PFSK-1 (cell line): Measurements from ENCODE around the gene RAB3IL1.

Experiments used
- FOXP2 ChIP-seq: optimal IDR thresholded peaks from 2 replicates; pipeline ENCODE3; 2011; ENCODE audit warnings: borderline replicate concordance, control low read depth, inconsistent platforms; ENCODE audit not compliant: insufficient read depth; ENCODE audit errors: extremely low read length, extremely low read depth
- POLR2AphosphoS5 ChIP-seq: IDR thresholded peaks from 2 replicates; pipeline ENCODE4 v1.6.1; 2012; ENCODE audit warnings: low read depth, mild to moderate bottlenecking, control low read depth, low read length, moderate library complexity
- REST ChIP-seq, 2 experiments: IDR thresholded peaks; 2 replicates each; pipeline versions ENCODE4 v1.6.1 to v1.8.0; 2011 to 2012; ENCODE audit warnings: low read depth in 2 of 2, low read length in 2 of 2, control low read depth in 1 of 2, inconsistent platforms in 1 of 2, mild to moderate bottlenecking in 1 of 2, moderate library complexity in 1 of 2; ENCODE audit not compliant: insufficient read depth in 1 of 2
- SIN3A ChIP-seq: IDR thresholded peaks from 2 replicates; pipeline ENCODE4 v1.6.1; 2012; ENCODE audit warnings: mild to moderate bottlenecking, low read length, moderate library complexity, borderline replicate concordance; ENCODE audit not compliant: insufficient read depth
- TAF1 ChIP-seq: IDR thresholded peaks from 2 replicates; pipeline ENCODE4 v1.6.1; 2012; ENCODE audit warnings: low read length, control low read depth, borderline replicate concordance; ENCODE audit not compliant: insufficient read depth

RAB3IL1 gene

GRCh38 chr11:61963016-61963281, 45.6 kb upstream of the RAB3IL1 start:
- TF ChIP-seq TAF1 (no peak), SIN3A (no peak), FOXP2 (no peak), REST (IDR thresholded peaks at IDR 0.05; ENCODE audit: insufficient read depth in 1 of 2, low read depth in 2 of 2, low read length in 2 of 2) (no peak), POLR2AphosphoS5 (no peak)

DNA sequence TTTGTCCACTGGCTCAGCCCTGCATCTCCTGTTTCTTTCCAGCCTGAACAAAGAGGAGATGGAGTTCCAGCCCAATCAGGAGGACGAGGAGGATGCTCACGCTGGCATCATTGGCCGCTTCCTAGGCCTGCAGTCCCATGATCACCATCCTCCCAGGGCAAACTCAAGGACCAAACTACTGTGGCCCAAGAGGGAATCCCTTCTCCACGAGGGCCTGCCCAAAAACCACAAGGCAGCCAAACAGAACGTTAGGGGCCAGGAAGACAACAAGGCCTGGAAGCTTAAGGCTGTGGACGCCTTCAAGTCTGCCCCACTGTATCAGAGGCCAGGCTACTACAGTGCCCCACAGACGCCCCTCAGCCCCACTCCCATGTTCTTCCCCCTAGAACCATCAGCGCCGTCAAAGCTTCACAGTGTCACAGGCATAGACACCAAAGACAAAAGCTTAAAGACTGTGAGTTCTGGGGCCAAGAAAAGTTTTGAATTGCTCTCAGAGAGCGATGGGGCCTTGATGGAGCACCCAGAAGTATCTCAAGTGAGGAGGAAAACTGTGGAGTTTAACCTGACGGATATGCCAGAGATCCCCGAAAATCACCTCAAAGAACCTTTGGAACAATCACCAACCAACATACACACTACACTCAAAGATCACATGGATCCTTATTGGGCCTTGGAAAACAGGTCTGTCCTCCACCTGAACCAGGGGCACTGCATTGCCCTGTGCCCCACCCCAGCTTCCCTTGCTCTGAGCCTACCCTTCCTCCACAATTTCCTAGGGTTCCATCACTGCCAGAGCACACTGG, 45.0 kb upstream of the RAB3IL1 start:
- TF ChIP-seq SIN3A (no peak), REST (IDR thresholded peaks at IDR 0.05; ENCODE audit: insufficient read depth in 1 of 2, low read depth in 2 of 2, low read length in 2 of 2) (no peak), FOXP2 (no peak), TAF1 (no peak), POLR2AphosphoS5 (no peak)

GRCh38 chr11:61961570-61962212, 44.3 kb upstream of the RAB3IL1 start:
- TF ChIP-seq FOXP2 = no peak
- no peak for TF ChIP-seq SIN3A
- no peak for TF ChIP-seq REST (IDR thresholded peaks at IDR 0.05; ENCODE audit: insufficient read depth in 1 of 2, low read depth in 2 of 2, low read length in 2 of 2)
- TF ChIP-seq POLR2AphosphoS5 = no peak
- TF ChIP-seq TAF1 = no peak

GRCh38 chr11:61960532-61960931, 43.2 kb upstream of the RAB3IL1 start:
- TF ChIP-seq FOXP2 (no peak), TAF1 (no peak), POLR2AphosphoS5 (no peak), SIN3A (no peak), REST (IDR thresholded peaks at IDR 0.05; ENCODE audit: insufficient read depth in 1 of 2, low read depth in 2 of 2, low read length in 2 of 2) (no peak)
